ENCODE results near the gene BMP8A.

GRCh38 chr1:39507230-39507928, 15.9 kb downstream of the BMP8A start:
- TF ChIP-seq CTCF (IDR thresholded peaks at IDR 0.05) (no peak), POLR2A (IDR thresholded peaks at IDR 0.05) (no peak)
